Liver (tissue), 3 donors: ENCODE data around the gene PYGB.

Experiments used
- CTCF ChIP-seq: fragments of 150-350 bp; IDR thresholded peaks from 2 replicates; pipeline ENCODE4 v1.5.1; 2017; ENCODE audit warnings: improper control_type of control experiment, low read depth, low read length; ENCODE audit not compliant: missing input control
- EGR1 ChIP-seq, 2 donors: IDR thresholded peaks; 2 replicates each; pipeline ENCODE4 v1.6.1; 2016 to 2018; ENCODE audit warnings: antibody characterized with exemption in 2 of 2, low read depth in 2 of 2
- GABPA ChIP-seq, 2 donors: IDR thresholded peaks in 1 of 2; conservative IDR thresholded peaks in 1 of 2; 2 replicates each; pipeline ENCODE4 v1.6.1; 2016; ENCODE audit warnings: antibody characterized with exemption in 2 of 2, mild to moderate bottlenecking in 1 of 2, moderate library complexity in 1 of 2
- JUND ChIP-seq, 2 donors: IDR thresholded peaks; 2 replicates each; pipeline ENCODE4 v1.6.1; 2016; ENCODE audit warnings: antibody characterized with exemption in 2 of 2
- MAX ChIP-seq: IDR thresholded peaks from 2 replicates; pipeline ENCODE4 v1.6.1; 2016; ENCODE audit warnings: antibody characterized with exemption
- NR2F2 ChIP-seq: IDR thresholded peaks from 2 replicates; pipeline ENCODE4 v1.6.1; 2016; ENCODE audit warnings: antibody characterized with exemption
- RAD21 ChIP-seq, 2 donors: IDR thresholded peaks; 2 replicates each; pipeline ENCODE4 v1.6.1; 2016; ENCODE audit warnings: antibody characterized with exemption in 2 of 2, mild to moderate bottlenecking in 2 of 2
- REST ChIP-seq: IDR thresholded peaks from 2 replicates; pipeline ENCODE4 v1.6.1; 2016; ENCODE audit warnings: antibody characterized with exemption, mild to moderate bottlenecking
- YY1 ChIP-seq: IDR thresholded peaks from 2 replicates; pipeline ENCODE4 v1.6.1; 2016; ENCODE audit warnings: antibody characterized with exemption, mild to moderate bottlenecking
- ZBTB33 ChIP-seq: IDR thresholded peaks from 2 replicates; pipeline ENCODE4 v1.6.1; 2016; ENCODE audit warnings: antibody characterized with exemption
- donor health status: healthy.
- donor health status: healthy.

GRCh38 chr20:25270829-25271251 is 23.0 kb downstream of the PYGB start:
- TF ChIP-seq CTCF (no peak), MAX (no peak), REST (no peak), GABPA (IDR thresholded peaks at IDR 0.05 in 1 of 2, conservative IDR thresholded peaks at IDR 0.05 in 1 of 2) (no peak), RAD21 (IDR thresholded peaks at IDR 0.05) (no peak), ZBTB33 (no peak), JUND (IDR thresholded peaks at IDR 0.05) (no peak), YY1 (no peak), NR2F2 (no peak), EGR1 (IDR thresholded peaks at IDR 0.05; ENCODE audit: low read depth in 2 of 2) (no peak)
